Cortex of kidney (tissue), 1 donor: Measurements from ENCODE around the gene S100Z.
"Not testable (repeated sequence)": the region's sequence is repeated elsewhere in the genome, so short reads cannot be mapped to it uniquely, and the experiment has no call there.

Experiments
- DNase-seq: peaks from one replicate; lab custom pipeline; 2025; lab: John Stamatoyannopoulos, UW

S100Z gene

GRCh38 chr5:76826416-76826815 lies 23.4 kb upstream of the S100Z start:
- DNase-seq, result not testable (repeated sequence)

- no peak for DNase-seq
Observed at GRCh38 chr5:76831110-76831452, 18.7 kb upstream of the S100Z start.

GRCh38 chr5:76836181-76836580 lies 13.6 kb upstream of the S100Z start:
- no peak for DNase-seq

DNA sequence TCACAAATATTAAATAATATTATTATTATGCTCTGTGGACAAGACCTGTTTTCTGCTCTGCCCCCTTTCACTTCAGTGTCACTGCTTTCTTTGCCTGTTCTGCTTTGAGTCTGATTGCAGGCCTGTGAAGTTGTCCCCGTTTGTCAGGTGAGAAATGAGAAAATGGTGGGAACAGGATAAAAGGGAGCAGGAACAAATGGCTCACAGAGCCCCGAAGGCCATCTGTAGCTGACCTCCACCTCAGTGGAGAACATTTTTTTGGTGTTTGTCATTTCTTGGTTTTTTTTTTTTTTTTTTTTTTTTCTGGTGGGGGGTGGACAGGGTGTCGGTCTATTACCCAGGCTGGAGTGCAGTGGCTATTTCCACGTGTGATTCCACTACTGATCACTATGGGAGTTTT lies 13.2 kb upstream of the S100Z start:
- no peak for DNase-seq

- no peak for DNase-seq
Observed at GRCh38 chr5:76838481-76839261, 11.1 kb upstream of the S100Z start.

GRCh38 chr5:76841361-76841760 lies 8.5 kb upstream of the S100Z start:
- DNase-seq, result no peak

DNA sequence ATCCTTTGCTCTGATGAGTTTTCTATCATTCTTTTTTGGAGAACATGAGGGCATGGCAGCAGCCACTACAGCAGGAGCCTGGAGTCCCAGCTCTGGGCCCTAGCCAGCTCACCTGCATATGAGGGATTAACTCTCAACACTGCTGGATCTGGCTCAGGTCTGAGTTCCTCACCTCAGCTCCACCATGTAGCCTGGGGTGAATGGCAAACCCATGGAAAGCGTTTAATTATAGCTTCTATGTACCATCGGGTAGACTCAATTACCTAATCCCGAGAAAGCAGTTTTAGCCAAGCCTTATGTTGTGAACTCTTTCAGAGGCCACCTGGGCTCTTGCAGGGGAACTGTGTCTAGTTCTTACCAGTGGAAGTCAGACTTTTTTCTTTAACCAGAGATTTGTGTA lies 3.9 kb upstream of the S100Z start:
- DNase-seq, result no peak

- DNase-seq, result no peak
Observed at GRCh38 chr5:76850543-76851145, 830 bp downstream of the S100Z start.

GRCh38 chr5:76851728-76852369 lies 2.0 kb downstream of the S100Z start:
- no peak for DNase-seq

DNA sequence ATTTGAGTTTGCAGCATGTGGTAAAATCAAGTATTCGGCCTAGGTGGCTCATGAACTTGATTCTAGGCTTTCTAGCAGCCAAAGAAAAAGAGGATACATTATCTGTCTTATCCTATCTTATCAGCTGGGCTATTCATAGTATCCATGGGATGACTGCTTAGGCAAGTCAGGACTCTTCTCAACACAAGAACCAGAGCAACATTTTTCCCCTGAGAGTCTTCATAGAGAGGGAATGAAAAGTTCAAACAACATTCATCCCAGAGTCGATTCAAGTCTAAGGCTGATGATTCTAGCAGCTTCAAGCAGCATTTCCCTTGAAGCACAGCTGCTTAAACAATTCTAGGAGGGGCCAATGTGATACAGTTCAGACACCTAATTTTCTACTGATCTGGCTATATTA lies 3.0 kb downstream of the S100Z start:
- DNase-seq, result no peak

GRCh38 chr5:76853741-76854140 lies 3.9 kb downstream of the S100Z start:
- DNase-seq, result not testable (repeated sequence)

- no peak for DNase-seq
Observed at GRCh38 chr5:76854644-76855043, 4.8 kb downstream of the S100Z start.

- not testable (repeated sequence) for DNase-seq
Observed at GRCh38 chr5:76855501-76855900, 5.7 kb downstream of the S100Z start.

- DNase-seq, result no peak
Observed at GRCh38 chr5:76855961-76856360, 6.1 kb downstream of the S100Z start.

DNA sequence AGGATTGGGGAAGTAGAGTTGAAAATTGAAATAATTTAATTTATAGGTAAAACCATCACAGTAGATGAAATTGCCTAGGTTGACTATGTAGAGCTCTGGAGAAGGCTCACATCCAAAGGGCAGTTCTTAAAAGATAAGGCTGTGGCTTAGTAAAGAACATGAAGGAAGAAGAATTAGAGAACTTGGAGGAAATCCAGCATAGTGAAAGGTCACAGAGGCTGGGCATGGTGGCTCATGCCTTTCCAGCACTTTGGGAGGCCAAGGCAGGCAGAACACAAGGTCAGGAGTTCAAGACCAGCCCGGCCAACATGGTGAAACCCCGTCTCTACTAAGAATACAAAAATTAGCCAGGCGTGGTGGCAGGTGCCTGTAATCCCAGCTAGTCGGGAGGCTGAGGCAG lies 7.0 kb downstream of the S100Z start:
- not testable (repeated sequence) for DNase-seq

- no peak for DNase-seq
Observed at GRCh38 chr5:76859591-76860247, 9.9 kb downstream of the S100Z start.

DNA sequence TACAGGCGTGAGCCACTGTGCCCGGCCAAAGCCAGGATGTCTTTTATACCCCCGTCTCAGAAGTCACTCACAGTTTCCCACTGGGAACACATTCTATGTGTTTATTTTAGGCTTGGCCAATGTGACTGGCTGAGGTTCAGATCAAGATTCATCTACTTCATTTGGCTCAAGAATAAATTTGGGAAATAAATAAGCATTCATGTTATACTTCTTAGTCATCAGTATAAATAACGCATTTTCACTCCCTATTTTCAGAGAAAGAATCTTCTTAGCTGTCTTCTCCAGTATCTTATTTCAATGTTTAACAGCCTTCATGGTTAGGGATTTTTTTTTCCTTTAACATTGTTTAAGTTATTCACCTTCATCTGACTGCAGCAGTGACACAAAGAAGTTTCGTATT lies 11.8 kb downstream of the S100Z start:
- DNase-seq, result no peak

DNA sequence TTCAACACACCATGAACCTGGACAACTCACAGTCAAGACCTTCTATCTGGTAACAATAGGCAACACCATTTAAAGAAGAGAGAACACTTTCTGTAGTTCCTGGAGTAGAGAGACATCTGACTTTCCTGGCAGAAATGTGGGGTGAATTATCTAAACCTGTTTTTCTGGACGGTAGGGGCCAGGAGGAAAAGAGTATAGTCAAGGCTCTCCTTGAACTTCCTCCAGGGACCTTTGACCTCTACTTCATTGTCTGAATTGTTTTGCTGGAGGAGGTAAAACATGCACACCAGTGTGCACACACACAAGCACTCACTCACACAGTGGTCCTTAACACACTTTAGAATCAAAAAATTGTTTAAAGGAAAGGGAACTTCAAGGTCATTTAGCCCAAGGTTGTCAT lies 13.2 kb downstream of the S100Z start:
- DNase-seq, result no peak

DNA sequence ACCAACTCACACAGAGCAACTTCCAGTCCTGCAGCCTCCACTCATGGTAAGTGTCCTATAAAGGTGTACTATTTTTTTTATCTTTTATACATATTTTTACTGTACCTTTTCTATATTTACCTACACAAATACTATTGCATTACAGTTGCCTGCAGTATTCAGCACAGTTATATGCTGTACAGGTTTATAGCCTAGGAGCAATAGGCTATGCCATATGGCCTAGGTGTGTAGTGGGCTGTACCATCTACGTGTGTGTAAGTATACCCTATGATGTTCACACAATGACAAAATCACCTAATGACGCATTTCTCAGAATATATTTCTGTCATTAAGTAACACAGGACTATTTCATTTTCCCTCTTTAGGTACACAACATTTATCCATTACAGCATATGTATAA lies 16.7 kb downstream of the S100Z start:
- no peak for DNase-seq

GRCh38 chr5:76867038-76867437 lies 17.2 kb downstream of the S100Z start:
- DNase-seq, result no peak

GRCh38 chr5:76867827-76868693 lies 18.2 kb downstream of the S100Z start:
- no peak for DNase-seq

GRCh38 chr5:76870046-76870445 lies 20.2 kb downstream of the S100Z start:
- no peak for DNase-seq
